ENCODE data around the gene MFAP2. TPM values are rescaled to one million over a fixed set of nuclear protein-coding genes. Genes with fewer than 3 reads are reported as not detected.
A peak's percentile ranks its signal among the peaks of the same experiment; 100 is the strongest.

The MFAP2 gene
- total RNA-seq, 1 experiment from 2014 or later = 152 TPM

DNA sequence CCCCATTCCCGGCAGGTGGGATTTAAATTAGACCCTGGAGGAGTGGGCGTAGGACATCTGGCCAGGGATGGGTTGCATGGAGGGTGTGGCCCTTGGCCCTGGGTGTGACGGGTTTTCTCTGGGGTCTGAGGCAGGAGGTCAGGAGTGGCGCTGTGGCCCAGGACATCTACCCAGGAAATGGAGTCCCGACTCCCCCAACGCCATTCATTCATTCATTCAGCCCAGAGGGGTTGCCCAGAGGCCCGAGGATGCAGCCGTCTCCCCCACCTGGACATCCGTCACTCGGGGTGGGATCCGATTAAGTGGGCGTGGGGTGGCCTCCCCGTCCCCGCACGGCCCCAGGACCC is 30.6 kb upstream of the MFAP2 start:
- Histone ChIP-seq H4K5ac (ENCODE audit: insufficient read length, low read depth, low read length) (no peak overlapping the region), H3K56ac (ENCODE audit: insufficient read length, low read depth, low read length) (no peak overlapping the region), H2AK5ac (ENCODE audit: insufficient read length, low read length) (no peak overlapping the region), H4K20me1 (ENCODE audit: control insufficient read depth, insufficient read depth, insufficient read length) (no peaks in the 10 kb centered on the region), H3K4me2 (ENCODE audit: insufficient read depth, insufficient read length, low read length) (peak overlapping the region; percentile 52), H2BK5ac (ENCODE audit: insufficient read length, low read length) (no peak overlapping the region), H2BK12ac (ENCODE audit: insufficient read length, low read depth, low read length) (no peak overlapping the region), H3K27me3 (ENCODE audit: insufficient read depth, low read length) (no peaks in the 10 kb centered on the region), H3K27ac (ENCODE audit: insufficient read length, low read depth, low read length) (no peak overlapping the region), H3K79me1 (ENCODE audit: insufficient read depth, low read depth, low read length, poor library complexity, severe bottlenecking) (no peaks in the 10 kb centered on the region), H2BK120ac (ENCODE audit: low read depth, low read length, poor library complexity, severe bottlenecking) (no peak overlapping the region), H2BK15ac (ENCODE audit: low read depth, low read length) (no peak overlapping the region), H2BK20ac (ENCODE audit: low read depth, low read length, poor library complexity, severe bottlenecking) (no peak overlapping the region), H3K14ac (ENCODE audit: insufficient read depth, low read length) (no peak overlapping the region), H3T11ph (ENCODE audit: low read length) (no peak overlapping the region), H2AFZ (ENCODE audit: low read length) (no peak overlapping the region), H3K4me1 (ENCODE audit: insufficient read depth, low read length) (peaks cover 20% of the 10 kb centered on the region), H4K8ac (replicated peaks; ENCODE audit: insufficient read length, low read depth, low read length) (no peak overlapping the region), H3K9me3 (ENCODE audit: control insufficient read depth, low read depth, low read length) (no peaks in the 10 kb centered on the region), H4K91ac (ENCODE audit: insufficient read length, low read depth, low read length) (no peak overlapping the region), H3K23ac (ENCODE audit: insufficient read length, low read depth, low read length) (no peak overlapping the region), H3K9ac (ENCODE audit: extremely low read depth, insufficient read length, low read length) (no peak overlapping the region), H3K79me2 (ENCODE audit: insufficient read depth, low read length) (no peaks in the 10 kb centered on the region), H3K4ac (ENCODE audit: low read depth, low read length) (no peak overlapping the region), H3K18ac (ENCODE audit: insufficient read length, low read depth, low read length) (no peak overlapping the region), H3K23me2 (ENCODE audit: insufficient read length, low read depth, low read length, poor library complexity, severe bottlenecking) (peaks cover 4% of the 10 kb centered on the region)
- no CpG with 5 or more reads among the region's 15 CpGs for WGBS (ENCODE audit: extremely low coverage, insufficient read length, low lambda C conversion rate)
- Mint-ChIP-seq H3K9me3 (no peaks in the 10 kb centered on the region; a peak in 1 of 5 replicates), H3K27me3 (ENCODE audit: low read depth) (no peaks in the 10 kb centered on the region), H3K4me1 (peaks cover 55 to 78% of the 10 kb centered on the region in 2 experiments), H3K27ac (no peak overlapping the region), H3K4me3 (peak overlapping the region; percentile 80 to 89), H3K36me3 (ENCODE audit: insufficient read depth in 1 of 3, low read depth in 3 of 3) (peaks cover 0 to 2% (median 2%) of the 10 kb centered on the region in 3 experiments; a peak in 3 of 7 replicates)
- TF ChIP-seq, protein P1, sequence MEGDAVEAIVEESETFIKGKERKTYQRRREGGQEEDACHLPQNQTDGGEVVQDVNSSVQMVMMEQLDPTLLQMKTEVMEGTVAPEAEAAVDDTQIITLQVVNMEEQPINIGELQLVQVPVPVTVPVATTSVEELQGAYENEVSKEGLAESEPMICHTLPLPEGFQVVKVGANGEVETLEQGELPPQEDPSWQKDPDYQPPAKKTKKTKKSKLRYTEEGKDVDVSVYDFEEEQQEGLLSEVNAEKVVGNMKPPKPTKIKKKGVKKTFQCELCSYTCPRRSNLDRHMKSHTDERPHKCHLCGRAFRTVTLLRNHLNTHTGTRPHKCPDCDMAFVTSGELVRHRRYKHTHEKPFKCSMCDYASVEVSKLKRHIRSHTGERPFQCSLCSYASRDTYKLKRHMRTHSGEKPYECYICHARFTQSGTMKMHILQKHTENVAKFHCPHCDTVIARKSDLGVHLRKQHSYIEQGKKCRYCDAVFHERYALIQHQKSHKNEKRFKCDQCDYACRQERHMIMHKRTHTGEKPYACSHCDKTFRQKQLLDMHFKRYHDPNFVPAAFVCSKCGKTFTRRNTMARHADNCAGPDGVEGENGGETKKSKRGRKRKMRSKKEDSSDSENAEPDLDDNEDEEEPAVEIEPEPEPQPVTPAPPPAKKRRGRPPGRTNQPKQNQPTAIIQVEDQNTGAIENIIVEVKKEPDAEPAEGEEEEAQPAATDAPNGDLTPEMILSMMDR (conservative IDR thresholded peaks at IDR 0.05) = no peak
- no peak for DNase-seq

Data from H9 (cell line).